ENCODE results near the gene FAT2. TPM values are rescaled to one million over a fixed set of nuclear protein-coding genes. Genes with fewer than 3 reads are reported as not detected.

FAT2 gene
- total RNA-seq, 1 donor from 2014 or later, result under 0.01 TPM

DNA sequence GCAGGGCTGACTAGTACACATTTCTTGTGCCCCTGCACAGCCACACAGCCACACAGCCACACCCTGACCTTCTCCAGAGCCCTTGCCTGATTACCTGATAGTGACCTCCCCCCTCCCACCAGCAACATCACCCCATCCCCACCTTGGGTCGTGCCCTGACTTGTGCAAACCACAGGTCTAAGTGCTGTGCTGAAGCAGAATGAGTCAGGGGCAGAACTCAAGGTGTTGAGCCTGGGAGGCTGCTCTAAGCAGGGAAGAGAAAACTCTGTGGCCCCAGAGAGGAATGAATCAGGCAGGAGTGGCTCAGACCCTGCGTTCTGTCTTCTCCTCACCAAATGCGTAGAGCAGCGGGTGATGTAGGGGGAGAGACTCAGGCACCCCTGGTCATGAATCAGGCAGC is 24.3 kb upstream of the FAT2 start:
- TF ChIP-seq CTCF (conservative IDR thresholded peaks at IDR 0.05; ENCODE audit: low read depth, low read length), result no peak
- DNase-seq (ENCODE audit: low read depth), result no peak
- H3K4me3 ChIP-seq (ENCODE audit: low read depth, low read length), result no peak overlapping the region

DNA sequence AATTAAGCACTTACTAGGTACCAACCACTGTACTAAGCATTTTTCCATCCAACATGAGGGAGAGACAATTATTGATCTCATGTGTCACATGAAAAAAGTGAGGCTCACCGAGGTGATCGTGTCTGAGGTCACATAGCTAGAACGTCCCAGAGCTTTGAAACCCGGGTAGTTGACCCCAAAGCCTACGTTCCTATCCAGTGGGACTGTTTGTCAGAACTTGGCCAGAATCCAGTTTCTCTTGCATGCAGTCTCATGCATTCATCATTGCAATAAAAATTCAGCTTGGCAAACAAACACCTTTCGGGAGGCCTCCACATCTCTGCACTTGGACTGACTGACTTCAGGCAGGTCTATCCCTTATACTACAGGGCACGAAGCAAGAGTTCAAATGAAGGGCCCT is 23.4 kb upstream of the FAT2 start:
- no peak overlapping the region for H3K4me3 ChIP-seq (ENCODE audit: low read depth, low read length)
- DNase-seq (ENCODE audit: low read depth), result no peak
- no peak for TF ChIP-seq CTCF (conservative IDR thresholded peaks at IDR 0.05; ENCODE audit: low read depth, low read length)

DNA sequence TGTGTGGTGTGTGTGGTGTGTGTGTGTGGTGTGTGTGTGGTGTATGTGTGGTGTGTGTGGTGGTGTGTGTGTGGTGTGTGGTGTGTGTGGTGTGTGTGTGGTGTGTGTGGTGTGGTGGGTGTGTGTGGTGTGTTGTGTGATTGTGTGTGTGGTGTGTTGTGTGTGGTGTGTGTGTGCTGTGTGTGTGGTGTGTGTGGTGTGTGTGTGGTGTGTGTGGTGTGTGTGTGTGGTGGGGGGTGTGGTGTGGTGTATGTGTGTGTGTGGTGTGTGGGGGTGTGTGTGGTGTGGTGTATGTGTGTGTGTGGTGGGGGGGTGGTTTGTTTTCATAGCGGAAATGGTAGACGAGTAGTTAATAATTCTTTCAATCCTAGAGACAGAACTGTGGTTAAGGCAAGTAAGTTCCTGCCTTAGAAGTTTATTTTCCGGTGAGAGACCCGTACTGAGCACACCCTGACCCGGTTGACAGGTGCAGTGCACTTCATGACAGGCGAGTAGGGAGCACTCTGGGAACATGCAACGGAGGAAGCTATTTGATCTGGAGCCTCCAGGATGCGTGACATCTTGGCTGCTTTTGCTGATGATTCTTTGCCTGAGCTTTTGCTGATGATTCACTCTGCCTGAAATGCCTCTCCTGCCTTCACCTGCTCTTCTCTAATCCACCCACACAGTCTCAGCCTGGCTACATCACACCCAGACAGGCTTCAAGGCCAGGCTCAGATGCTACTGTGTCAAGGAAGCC is 21.7 kb upstream of the FAT2 start:
- no peak overlapping the region for H3K4me3 ChIP-seq (ENCODE audit: low read depth, low read length)
- DNase-seq (ENCODE audit: low read depth), result peak; percentile 86
- no peak for TF ChIP-seq CTCF (conservative IDR thresholded peaks at IDR 0.05; ENCODE audit: low read depth, low read length)

DNA sequence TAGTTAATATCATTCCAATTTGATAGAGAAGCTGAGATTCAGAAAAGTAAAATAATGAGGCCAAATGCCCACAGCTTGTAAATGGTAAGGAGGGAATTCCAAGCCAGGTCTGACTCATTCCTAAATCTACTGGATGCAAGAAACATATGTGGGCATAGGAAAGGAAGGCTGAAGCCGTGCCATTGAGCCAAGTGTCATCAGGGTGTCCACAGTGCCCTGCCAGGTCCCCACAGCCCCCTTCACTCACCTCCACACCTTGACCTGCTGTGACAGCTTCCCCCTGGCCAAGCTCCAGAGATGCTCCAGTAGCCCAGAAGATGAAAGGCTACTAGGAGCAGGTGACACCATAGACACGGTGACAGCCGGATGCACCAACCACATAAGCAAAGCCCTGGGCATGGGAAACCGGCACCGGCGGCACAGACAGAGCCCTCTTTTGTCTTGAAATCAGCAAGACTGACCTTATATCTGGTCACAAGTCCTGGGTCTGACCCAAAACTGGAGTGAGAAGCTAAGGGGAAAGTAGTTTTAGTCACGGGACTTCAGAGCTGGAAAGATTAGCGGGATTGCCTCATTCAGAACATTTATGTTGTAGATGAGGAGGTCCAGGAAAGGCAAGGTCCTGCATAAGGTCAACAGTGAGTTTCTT is 20.1 kb upstream of the FAT2 start:
- H3K4me3 ChIP-seq (ENCODE audit: low read depth, low read length), result no peak overlapping the region
- DNase-seq (ENCODE audit: low read depth), result no peak
- TF ChIP-seq CTCF (conservative IDR thresholded peaks at IDR 0.05; ENCODE audit: low read depth, low read length), result no peak

- no peak overlapping the region for H3K4me3 ChIP-seq (ENCODE audit: low read depth, low read length)
- no peak for DNase-seq (ENCODE audit: low read depth)
- no peak for TF ChIP-seq CTCF (conservative IDR thresholded peaks at IDR 0.05; ENCODE audit: low read depth, low read length)
These were observed 17.4 kb upstream of the FAT2 start for GRCh38 chr5:151608522-151608921.

- TF ChIP-seq CTCF (conservative IDR thresholded peaks at IDR 0.05; ENCODE audit: low read depth, low read length), result no peak
- DNase-seq (ENCODE audit: low read depth), result no peak
- H3K4me3 ChIP-seq (ENCODE audit: low read depth, low read length), result no peak overlapping the region
These were observed 16.2 kb upstream of the FAT2 start for GRCh38 chr5:151607304-151607703.

DNA sequence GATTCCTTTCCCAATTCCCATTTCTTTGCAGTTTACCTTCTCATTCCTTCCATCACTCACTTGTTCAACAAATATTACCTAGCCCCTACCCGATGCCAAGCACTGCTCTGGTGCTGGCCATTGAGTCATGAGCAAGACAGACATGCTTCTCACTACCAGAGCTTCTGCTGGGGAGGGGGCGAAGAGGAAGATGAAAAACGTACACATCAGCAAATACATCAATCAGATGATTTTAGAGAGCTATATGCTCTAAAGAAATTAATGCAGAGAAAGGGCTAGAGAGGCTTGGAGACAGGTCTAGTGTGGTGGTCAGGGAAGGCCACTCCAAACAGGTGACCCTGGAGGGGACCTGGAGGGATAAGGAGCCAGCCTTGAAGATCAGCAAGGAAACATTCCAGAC is 14.4 kb upstream of the FAT2 start:
- no peak overlapping the region for H3K4me3 ChIP-seq (ENCODE audit: low read depth, low read length)
- no peak for TF ChIP-seq CTCF (conservative IDR thresholded peaks at IDR 0.05; ENCODE audit: low read depth, low read length)
- DNase-seq (ENCODE audit: low read depth), result no peak

All from epithelial cell of proximal tubule (primary cell).